ENCODE data around the gene FAM174C. TPM values are rescaled to one million over a fixed set of nuclear protein-coding genes. Genes with fewer than 3 reads are reported as not detected.
A peak's percentile ranks its signal among the peaks of the same experiment; 100 is the strongest.
"Not testable (repeated sequence)": the region's sequence is repeated elsewhere in the genome, so short reads cannot be mapped to it uniquely, and the experiment has no call there.

FAM174C gene
- polyA plus RNA-seq, 4 donors, result 13.3 to 29.7 (median 15.8) TPM

DNA sequence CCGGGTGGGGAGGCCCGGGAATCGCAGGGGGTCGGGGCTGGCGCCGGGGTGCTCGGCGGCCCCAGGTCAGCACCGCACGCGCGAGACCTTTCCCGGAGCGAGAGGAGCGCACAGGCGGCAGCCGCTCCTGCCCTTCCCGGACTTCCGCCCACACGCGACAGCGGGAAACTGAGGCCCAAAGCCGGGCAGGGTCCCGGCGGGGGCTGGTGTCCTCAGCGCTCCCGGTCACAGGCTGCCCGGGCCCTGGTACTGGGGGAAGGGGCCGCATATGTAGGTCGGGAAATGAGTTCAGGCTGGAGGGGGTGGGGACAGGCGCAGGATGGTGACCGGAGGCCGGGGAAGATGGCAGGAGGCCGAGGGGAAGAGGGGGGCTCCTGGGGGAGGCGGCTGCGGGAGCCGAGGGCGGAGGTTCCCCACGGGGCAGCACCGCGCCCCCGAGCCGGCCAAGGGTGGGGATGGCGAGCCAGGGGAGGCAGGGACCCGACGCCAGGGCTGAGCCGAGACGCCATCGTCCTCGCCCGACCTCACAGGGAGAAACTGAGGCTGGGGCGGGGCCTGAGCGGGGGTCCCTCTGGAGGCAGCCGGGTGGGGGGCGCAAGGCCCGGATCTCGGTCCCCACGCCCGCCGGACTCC is 38.2 kb upstream of the FAM174C start:
- no peak for DNase-seq (ENCODE audit: low read depth in 4 of 4, low spot score in 3 of 4)

DNA sequence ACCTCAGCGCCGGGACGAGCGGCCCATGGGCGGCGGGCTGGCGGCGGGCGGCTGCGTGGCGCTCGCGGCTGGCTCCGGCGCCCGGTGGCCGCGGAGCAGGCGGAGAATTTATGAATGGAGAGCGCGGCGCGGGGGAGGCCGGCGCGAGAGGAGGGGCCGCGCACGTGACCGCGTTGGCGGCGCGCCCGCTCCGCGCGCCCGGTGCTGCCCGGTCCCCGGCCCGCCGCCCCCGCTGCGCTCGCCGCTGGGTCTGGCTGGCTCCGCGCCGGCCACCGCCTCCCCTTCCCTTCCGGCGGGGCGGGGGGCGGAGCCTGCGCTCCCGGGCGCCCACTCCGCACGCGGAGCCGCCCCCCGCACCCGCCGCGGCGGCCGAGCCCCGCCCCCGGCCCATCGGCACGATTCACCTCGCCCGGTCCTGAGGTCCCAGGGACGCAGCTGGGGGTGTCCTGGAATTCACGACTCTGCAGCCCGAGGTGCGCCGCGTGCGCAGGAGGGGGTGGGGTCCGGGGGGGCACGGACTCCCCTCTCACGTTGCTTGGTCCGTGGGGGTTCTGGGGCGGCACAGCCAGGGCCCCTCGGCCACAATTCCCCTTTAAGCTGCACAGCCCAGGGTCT is 37.5 kb upstream of the FAM174C start, which contains the start of gene CBARP:
CBARP (minus strand) TSS at position 252 of the 615 bp plus-strand sequence. CDS start 1,905 bp downstream, outside the sequence.
- no peak for DNase-seq (ENCODE audit: low read depth in 4 of 4, low spot score in 3 of 4)

DNA sequence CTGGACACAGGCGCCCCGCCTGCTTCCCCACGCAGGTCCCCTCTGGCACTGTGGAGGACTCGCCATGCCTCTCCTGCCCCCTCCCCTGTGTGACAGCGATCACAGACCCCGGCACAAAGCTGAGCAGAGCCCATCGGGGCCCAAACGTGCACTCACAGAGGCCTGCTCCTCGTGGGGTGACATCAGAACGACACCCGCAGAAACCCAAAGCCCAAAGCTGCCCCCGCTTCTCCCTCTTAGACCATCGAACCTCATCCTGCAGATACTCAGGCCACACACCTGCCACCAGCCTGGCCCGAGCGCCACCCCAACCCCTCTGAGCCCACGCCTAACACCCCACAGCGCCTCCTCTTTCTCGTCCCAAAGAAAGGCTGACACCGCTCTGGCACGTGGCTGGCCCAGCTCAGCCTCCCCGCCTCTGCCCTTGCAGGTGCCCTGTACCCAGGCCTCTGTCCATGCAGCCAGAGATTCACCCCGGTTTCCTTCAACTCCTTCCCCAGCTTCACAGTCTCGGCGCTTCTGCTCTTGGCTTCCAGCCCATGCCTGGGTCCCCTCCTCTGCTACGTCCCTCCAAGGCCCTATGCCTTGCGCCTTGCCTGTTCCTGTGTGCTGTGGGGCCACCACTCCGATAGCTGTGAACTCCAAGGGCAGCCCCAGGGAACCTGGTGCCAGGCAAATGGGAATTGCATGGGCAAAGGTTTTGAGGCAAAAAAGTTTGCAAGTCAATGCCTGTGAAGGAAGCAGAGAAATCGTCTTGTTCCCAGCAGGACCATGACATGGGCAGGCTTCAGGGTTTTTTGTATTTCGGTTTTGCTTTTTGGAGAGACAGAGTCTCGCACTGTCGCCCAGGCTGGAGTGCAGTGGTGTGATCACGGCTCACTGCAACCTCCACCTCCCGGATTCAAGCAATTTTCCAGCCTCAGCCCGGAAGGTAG is 36.7 kb upstream of the FAM174C start:
- no peak for DNase-seq (ENCODE audit: low read depth in 4 of 4, low spot score in 3 of 4)

DNA sequence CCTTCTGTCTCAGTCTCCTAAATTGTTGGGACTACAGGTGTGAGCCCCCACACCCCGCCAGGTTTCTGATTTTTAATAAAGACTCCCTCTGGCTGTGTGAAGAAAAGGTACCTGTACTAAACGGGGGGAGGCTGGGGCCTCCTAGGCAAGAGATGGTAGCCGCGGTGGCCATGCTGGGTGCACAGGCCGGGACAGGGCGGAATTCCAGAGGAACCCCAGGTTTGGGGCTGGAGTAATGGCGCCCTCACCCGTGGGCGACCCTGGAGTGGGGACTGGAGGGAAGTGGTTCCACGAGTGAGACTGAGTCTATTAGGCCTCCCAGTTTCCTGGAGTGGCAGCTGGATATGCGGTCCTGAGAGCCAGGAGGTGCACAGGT is 35.9 kb upstream of the FAM174C start:
- no peak for DNase-seq (ENCODE audit: low read depth in 4 of 4, low spot score in 3 of 4)

DNA sequence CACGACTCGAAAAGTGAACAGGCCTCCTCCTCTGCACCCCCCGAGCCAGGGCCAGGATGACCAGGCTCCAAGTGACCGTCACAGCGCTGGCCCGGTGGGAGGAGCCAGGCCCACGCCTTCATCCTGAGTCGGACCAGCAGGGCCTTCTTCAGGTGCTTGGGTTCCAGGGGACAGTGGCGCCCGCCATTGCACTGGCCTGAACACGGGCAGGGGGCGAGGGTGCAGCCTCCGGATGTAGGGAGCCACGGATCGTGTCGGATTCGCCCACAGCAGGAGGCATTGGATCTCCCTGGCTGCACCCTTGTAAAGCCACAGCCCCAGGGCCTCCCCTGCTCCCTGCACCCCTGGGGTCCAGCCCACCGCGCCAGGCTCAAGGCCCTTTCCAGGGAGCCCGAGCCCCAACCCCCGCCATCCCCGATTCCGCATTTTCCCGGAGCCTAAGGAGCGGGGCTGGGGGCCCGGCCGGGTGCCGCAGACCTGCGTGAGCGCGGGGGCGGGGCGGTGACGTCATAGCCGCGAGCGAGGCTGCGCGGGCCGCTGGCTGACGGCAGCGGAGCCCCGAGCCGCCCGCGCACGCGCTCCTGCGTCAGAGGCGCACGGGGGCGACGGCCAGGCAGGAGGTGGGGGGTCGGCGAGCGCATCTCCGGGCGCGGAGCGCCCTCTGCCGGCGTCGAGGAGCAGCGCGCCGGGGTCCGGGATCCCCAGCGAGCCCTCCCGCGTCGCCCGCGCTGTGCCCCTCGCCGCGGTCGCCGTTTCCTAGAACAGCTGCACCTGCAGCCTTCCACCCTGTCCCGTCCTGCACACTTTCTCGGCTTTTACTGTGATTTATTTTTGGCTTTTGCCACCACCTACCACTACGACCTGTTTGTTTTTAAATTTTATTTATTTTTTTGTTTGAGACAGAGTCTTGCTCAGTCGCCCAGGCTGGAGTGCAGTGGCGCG is 35.3 kb upstream of the FAM174C start:
- peak in 1 of 4 donors; percentile 80 for DNase-seq (ENCODE audit: low read depth in 4 of 4, low spot score in 3 of 4)

DNA sequence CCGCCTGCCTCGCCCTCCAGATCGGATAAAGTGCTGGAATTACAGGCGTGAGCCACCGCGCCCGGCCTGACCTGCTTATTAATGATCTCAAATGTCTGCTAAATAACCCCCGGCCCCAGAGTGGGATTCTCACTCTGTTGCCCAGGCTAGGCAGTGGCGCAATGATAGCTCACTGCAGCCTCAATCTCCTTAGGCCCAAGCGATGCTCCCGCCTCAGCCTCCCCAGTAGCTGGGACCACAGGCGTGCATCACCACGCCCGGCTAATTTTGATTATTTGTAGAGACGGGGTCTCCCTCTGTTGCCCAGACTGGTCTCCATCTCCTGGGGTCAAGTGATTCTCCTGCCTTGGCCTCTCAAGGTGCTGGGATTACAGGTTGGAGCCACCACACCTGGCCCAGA is 34.4 kb upstream of the FAM174C start:
- DNase-seq (ENCODE audit: low read depth in 4 of 4, low spot score in 3 of 4), result no peak

DNA sequence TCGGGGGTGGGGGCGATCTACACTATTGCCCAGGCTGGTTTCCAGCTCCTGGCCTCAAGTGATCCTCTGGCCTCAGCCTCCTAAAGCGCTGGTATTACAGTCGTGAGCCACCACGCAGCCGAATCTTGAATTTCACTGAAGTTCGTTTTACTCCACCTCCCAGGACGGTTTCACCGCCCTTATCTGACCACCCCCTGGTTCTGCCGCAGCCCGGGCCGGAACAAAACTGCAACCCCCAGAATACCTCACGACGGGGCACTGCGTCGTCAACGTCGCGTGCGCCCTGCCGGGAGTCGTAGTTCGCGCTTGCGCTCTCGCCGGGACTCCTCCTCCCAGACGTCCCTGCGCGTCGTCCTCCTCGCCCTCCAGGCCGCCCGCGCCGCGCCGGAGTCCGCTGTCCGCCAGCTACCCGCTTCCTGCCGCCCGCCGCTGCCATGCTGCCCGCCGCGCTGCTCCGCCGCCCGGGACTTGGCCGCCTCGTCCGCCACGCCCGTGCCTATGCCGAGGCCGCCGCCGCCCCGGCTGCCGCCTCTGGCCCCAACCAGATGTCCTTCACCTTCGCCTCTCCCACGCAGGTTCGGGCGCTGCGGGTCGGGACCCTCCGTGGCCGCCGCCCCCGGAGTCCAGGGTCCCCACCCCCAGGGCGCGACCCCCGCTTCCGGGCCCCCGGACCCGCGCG is 33.8 kb upstream of the FAM174C start, which contains the start of gene ATP5F1D:
ATP5F1D (plus strand) TSS at position 335 of the 679 bp plus-strand sequence; CDS start at position 435, 100 bp downstream.
- DNase-seq (ENCODE audit: low read depth in 4 of 4, low spot score in 3 of 4), result peak in 2 of 4 donors; percentile 82 to 87

DNA sequence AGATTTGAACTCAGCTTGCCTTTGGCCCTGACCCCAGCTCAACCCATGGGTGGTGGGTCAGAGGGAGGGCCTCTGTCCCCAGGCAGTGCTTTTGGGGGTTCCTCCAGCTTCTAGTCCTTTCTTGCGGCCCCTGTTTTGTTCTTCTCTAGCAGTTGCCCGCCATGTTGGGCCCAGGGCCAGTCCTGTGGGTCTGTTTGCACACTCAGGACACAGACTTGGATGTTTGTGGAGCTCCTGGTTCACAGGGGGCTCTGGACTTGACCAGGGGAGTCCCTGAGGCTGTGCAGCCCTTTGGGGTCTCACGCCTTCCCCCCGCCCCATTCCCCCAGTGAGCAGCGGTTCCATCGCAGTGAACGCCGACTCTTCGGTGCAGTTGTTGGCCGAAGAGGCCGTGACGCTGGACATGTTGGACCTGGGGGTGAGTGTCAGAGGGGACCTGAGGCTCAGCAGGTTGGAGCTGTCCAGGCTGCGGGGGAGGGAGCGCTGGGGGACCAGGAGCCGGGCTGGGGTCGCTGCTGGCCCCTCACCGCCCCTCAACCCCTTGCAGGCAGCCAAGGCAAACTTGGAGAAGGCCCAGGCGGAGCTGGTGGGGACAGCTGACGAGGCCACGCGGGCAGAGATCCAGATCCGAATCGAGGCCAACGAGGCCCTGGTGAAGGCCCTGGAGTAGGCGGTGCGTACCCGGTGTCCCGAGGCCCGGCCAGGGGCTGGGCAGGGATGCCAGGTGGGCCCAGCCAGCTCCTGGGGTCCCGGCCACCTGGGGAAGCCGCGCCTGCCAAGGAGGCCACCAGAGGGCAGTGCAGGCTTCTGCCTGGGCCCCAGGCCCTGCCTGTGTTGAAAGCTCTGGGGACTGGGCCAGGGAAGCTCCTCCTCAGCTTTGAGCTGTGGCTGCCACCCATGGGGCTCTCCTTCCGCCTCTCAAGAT is 31.3 kb upstream of the FAM174C start:
- no peak for DNase-seq (ENCODE audit: low read depth in 4 of 4, low spot score in 3 of 4)

DNA sequence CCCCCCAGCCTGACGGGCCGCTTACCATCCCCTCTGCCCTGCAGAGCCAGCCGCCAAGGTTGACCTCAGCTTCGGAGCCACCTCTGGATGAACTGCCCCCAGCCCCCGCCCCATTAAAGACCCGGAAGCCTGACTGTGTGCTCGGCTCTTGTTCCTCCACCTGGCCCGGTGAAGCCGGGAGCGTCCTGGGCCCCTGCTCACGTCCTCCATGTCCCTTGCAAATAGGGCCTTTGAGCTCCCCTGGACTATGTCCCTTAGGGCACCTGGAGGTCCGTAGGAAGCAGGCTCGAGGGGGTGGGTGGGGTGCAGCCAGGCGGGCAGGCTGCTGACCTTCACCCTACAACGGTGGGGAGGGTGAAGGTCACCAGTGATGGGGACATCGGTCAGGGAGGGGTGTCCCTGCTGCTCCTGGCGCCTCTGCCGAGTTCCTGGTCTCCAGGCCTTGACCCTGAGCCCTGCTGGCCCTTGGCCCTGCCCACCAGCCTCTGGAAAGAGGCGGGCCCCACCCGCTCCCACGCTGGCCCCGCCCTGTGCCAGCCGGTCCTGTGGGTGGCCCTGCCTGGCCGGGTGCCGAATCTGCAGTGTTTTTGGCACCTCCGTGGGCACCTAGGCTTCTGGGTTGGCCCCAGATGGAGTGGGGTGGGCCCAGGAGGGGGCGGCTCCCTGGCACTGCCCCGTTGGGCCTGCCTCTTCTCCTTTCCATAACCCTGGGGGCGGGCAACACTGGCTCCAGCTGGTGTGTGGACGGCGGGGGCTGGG is 30.5 kb upstream of the FAM174C start:
- DNase-seq (ENCODE audit: low read depth in 4 of 4, low spot score in 3 of 4), result no peak

DNA sequence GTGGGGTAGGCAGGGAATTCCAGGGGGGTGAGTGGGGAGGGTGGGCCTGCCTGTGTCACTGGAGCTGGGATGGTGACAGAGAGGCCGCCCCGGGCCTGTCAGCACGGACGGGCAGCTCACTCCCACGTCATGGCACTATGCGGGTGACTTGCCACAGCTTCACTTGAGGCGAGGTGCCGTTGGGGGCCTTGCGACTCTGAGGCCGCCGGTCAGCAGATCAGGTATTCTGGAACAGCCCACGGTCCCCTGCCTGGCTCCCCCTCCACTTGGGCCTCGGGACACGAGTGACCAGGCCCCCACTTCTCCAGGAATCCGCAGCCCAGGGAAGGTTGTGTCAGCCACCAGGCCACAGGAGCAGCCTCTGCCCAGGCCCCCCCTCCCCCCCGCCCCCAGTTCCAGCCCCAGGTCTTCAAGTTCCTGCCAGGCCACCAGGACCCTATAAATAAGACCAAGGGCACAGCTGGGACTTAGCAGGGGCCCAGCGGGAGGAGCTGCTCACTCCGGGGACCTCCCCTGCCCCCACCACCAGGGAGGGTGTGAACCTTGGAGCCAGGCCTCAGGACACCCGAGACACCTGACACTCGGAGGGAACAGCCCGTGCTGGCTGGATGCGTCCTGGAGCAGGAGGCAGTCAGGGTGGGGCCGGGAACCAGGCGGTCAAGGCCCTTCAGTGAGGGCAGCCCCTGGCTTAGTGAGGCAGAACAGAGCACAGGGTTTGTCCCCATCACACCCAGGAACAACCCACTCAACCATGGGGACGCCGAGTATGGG is 29.7 kb upstream of the FAM174C start:
- DNase-seq (ENCODE audit: low read depth in 4 of 4, low spot score in 3 of 4), result no peak

DNA sequence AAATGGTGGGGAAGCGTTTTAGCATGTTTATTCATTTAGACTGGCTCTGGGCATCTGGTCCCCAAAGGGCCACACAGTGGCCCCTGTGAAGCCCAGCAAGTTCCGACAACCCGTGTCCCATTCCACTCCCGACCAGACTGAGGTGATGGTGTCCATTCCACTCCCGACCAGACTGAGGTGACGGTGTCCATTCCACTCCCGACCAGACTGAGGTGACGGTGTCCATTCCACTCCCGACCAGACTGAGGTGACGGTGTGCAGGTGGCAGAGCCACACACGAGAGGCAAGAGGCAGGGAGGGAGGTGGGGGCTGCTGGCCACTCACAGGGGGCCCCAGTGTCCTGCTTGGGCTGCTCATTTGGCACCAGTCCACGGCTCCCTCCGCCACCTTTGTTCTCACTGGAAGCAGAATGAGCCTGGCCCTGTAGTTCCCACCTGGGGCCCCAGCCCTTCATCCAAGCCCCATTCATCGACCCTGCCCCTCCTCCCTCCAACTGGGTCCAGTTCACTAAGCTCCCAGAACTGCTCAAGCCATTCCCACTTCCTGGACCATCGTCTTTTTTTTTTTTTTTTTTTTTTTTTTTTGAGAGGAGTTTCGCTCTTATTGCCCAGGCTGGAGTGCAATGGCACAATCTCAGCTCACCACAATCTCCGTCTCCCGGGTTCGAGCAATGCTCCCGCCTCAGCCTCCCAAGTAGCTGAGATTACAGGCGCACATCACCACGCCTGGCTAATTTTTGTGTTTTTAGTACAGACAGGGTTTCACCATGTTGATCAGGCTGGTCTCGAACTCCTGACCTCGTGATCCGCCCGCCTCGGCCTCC is 28.9 kb upstream of the FAM174C start:
- DNase-seq (ENCODE audit: low read depth in 4 of 4, low spot score in 3 of 4), result not testable (repeated sequence)

DNA sequence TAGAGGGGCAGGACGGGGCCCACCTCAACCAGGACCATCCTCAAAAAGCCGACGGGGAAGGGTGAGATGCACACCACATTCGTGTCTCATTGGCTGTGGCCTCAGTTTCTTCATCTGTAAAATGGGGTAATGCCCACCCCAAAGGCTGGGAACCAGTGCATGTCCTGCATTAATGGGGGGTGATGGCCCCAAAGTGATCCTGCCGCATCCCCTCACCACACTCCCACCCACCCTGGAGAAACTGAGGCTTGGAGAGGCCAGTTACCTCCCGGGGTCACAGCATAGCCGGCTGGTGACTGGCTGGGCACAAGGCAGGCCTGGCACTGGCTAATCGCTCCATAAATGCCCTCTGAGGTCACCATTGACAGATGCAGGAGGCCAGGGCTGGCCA is 27.6 kb upstream of the FAM174C start:
- DNase-seq (ENCODE audit: low read depth in 4 of 4, low spot score in 3 of 4), result no peak

DNA sequence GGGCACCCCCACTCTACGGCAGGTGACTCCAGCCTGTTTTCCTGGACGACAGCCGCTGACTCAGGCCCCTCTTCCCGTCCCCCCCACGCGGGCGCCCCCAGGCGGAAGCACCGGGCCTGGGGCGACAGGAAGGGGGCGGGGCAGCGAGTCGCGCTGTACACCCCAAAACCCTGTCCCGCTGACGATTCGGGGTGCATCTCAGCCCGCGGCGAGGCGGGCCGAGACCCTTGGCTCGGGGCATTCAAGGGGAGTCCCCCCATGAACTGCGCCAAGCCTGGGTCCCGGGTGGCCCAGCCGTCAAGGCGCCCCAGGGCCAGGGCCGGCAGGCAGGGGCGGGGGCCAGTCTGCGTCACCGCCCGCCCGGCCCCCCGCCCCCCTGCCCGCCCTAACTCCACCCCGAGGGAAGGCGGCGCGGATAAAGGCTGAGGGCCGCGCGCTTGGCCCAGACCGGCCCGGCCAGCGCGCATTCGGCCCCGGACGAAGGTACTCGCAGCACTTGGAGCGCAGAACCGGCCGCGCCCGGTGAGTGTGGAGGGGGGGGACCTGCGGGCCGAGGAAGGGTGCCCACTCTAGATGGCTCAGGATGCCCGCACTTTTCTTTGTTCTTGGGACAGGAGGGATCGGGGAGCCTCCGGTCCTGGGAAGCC is 27.1 kb upstream of the FAM174C start, which contains the start of gene MIDN:
MIDN (plus strand) TSS at position 445 of the 647 bp plus-strand sequence. CDS start 1,714 bp downstream, outside the sequence.
- no peak for DNase-seq (ENCODE audit: low read depth in 4 of 4, low spot score in 3 of 4)

DNA sequence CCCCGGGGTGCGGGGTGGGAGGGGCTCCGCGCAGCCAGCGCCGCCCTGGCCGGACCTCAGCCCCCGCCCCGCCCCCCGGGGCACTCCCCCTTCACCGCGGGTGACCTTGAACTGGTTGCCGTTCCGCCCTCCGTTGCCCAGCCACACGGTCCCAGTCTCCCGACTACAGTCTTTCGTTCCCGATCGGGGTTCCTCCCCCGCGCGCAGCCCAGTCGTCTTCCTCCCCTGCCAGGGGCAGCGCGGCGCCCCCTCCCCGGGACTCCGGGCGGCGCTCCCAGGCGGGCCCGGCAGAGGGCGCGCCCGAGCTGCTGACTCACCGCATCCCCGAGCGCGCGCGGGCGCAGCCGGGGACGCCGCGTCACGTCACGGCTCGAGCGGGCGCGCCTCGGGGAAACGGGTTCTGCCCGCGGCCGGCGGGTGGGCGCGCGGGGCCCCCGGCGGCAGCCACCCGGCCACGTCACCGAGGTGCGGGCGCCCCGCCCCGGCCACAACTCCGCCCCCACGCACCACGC is 26.5 kb upstream of the FAM174C start:
- no peak for DNase-seq (ENCODE audit: low read depth in 4 of 4, low spot score in 3 of 4)

DNA sequence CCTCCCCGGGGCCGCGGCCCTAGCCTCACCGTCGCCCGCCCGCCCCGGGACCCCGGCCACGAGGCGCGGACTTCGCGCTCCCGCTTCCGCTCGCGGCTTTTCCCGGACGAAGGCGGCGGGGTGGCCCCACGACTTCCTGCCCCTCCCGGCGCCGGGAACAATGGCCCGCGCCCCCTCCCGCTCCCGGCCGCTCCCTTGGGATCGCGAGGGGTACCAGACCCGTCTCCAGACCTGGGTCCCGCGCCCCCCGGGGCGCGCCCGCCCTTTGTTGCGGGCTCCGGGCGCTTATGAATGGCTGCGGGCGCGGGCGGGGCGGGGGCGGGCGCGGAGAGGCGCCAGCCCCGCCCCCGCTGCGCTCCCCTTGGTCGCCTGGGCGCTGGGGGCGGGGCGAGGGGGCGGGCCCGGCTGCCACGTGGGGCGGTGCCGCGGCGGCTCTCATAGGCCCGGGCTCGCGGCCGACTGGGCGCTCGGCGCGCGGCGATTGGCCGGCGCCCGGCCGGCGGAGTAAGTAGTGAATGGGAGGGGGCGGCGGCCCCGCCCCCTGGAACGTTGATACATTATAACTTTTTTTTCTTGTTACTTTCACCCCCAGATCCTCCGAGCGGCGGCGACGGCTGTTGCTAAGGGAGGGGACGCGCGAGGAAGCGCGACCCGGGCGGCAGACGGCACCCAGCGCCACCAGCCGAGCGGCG is 25.9 kb upstream of the FAM174C start:
- DNase-seq (ENCODE audit: low read depth in 4 of 4, low spot score in 3 of 4), result peak; percentile 92 to 94 (median 93)
